Stimulated activated CD4-positive, alpha-beta T cell treated with anti-CD3 and anti-CD28 coated beads, TNF-alpha, amount 100 ng/mL, for 1 hour (primary cell): Measurements from ENCODE around the gene AHSA1.

Experiments
- DNase-seq, 3 donors: peaks; one replicate each; pipeline ENCODE4 v3.0.0-alpha.2; 2020; ENCODE audit warnings: low read depth in 3 of 3, low spot score in 1 of 3

Gene AHSA1

DNA sequence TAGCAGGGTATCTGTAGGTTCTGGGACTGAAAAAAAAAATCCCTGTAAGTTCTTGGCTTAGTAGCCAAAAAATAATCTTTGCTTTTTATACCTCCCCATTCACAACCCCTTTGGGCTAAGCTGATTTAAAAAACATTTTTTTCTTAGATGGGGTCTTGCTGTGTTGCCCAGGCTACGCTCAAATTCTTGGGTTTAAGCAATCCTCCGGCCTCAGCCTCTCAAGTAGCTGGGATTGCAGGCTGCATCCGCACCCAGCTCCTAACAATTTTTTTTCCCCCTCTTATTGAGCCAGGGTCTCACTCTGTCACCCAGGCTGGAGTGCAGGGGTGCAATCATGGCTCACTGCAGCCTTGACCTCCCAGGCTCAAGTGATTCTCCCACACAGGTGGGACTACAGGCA is 49.9 kb downstream of the AHSA1 start:
- no peak for DNase-seq

DNA sequence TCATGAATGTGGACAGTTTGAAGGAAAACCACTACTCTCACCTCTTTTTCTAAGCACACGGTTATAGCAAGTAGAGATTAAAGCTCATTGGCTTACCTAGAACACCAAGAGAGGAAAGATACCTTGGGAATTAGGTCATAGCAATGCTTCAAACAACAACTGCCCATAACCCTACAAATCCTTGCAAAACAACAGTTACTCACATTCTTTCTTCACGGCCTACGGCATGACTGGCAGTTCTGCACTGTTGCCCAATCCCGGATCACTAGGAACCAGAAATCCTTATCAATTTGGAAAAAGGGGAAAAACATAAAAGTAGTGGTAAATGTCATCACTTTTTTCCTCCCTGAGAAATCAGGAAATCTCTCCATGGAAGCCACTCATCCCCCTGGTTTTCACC is 50.4 kb downstream of the AHSA1 start:
- DNase-seq, result no peak

DNA sequence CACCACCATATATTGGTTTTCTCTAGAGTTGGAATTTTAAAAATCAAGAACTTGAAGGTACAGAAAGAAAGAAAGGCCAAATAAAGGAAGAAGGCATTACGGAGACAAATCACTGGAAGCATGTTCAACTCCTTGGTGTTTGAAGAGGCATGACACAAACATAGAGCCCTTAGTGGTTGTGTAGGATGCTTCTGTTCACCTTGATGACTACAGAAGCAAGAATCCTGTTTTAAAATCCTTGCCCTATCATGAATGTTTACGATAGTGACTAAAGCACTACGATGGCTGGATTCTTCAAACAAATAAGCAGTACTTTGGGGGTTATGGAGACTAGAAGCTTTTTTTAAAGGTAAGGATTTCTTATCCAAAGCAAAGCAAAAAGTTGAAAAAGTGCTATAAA is 51.0 kb downstream of the AHSA1 start:
- DNase-seq, result no peak

DNA sequence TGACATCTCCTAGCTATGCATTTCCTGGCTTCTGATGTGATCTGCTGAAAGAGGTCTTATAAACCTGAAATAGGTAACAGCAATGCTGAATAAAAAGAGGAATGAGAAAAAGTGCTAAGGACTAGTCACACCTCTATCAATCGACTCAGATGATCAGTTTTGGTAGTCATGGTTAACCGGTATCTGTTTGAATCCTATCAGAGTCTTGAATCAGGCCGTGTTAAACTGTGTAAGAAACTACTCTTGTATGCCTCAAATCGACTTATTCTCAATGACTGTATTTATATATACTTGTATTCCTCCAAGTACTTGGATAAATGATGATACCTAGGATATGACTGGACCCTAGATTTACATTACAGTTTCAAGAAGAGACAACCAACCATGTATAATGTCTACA is 51.5 kb downstream of the AHSA1 start:
- no peak for DNase-seq

DNA sequence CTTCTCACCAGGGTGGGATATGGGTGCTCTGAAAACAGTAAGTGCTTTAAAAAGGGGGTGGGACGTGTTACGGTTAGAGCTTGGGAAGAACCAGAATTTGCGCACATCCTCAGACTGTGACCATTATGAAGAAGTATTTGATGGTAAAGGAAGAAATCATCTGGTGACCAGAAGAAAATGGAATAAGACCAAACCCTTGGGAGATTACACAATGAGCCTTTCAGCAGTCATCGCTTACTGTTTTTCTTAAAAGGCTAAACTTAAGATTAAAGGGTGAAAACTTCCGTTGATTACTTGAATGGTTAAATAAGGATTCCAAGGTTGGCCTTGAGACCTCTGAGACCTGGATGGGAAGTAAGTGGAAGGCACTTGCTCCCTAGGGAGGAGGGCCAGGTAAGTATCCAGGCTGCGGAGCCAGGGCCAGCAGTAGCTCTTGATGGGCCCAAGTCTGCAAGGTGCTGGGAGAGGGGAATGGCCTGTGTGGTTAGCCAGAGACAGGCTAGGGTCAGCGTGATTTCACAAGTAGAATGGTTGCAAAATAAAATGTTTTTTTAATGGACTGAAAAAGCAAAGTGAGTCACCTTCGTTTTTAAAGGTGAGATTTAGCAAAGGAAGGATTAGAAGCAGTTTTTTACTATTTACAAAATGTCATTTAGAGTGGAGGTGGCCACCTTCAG is 53.7 kb downstream of the AHSA1 start:
- no peak for DNase-seq

DNA sequence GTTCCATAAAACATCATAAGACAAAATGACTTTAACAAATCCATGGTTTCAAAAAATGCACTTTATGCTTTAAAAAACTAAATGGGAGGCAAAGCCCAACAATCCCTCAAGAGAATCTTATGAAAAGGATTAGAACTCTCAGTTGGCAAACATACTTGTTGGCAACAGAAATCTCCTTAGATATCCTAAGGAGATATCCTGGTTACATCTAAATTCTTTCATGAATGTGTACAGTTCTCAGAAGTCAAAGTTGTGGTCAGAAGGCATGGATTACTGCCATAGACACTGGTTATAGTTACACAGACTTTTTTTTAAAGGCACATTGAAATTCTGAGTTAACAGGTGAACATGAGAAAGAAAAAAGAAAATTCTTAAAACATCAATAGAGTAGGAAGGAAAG is 58.2 kb downstream of the AHSA1 start:
- DNase-seq, result no peak
